Calu3 (cell line): ENCODE measurements around the gene RGS17. TPM values are rescaled to one million over a fixed set of nuclear protein-coding genes. Genes with fewer than 3 reads are reported as not detected.
"Not testable (repeated sequence)": the region's sequence is repeated elsewhere in the genome, so short reads cannot be mapped to it uniquely, and the experiment has no call there.

Experiments
- BruUV-seq: library from RNA; stranded (reverse); fragments of 400-500 nt; replicated peaks from 2 replicates; lab custom pipeline; 2021; lab: Mats Ljungman, UMichigan
- CTCF ChIA-PET: fragments of 300-600 bp; sonication (Branson Sonifier 250); formaldehyde crosslinking; loops from one replicate; lab custom pipeline; 2022; ENCODE audit warnings: antibody characterized with exemption; lab: Charles Lee
- DNase-seq: peaks from one replicate; pipeline ENCODE4 v3.0.0; 2022
- H3K27ac Mint-ChIP-seq: one replicate; pipeline ENCODE4 v1.8.0; 2022; ENCODE audit warnings: mixed read lengths; ENCODE audit not compliant: unreplicated experiment
- H3K27me3 Mint-ChIP-seq: one replicate; pipeline ENCODE4 v1.8.0; 2022; ENCODE audit warnings: mixed read lengths; ENCODE audit not compliant: unreplicated experiment
- H3K36me3 Mint-ChIP-seq: one replicate; pipeline ENCODE4 v1.8.0; 2022; ENCODE audit warnings: mild to moderate bottlenecking, moderate library complexity, mixed read lengths; ENCODE audit not compliant: insufficient read depth, unreplicated experiment
- H3K4me1 Mint-ChIP-seq: one replicate; pipeline ENCODE4 v1.8.0; 2022; ENCODE audit warnings: mild to moderate bottlenecking, low read depth, mixed read lengths; ENCODE audit not compliant: unreplicated experiment
- H3K4me3 Mint-ChIP-seq: one replicate; pipeline ENCODE4 v1.8.0; 2022; ENCODE audit warnings: mild to moderate bottlenecking, low read depth, moderate library complexity, mixed read lengths; ENCODE audit not compliant: unreplicated experiment
- H3K9me3 Mint-ChIP-seq: one replicate; pipeline ENCODE4 v1.8.0; 2022; ENCODE audit warnings: low read depth, mixed read lengths; ENCODE audit not compliant: unreplicated experiment
- intact Hi-C: fragments of 100-400 bp; cut with micrococcal nuclease; formaldehyde crosslinking; loops from one replicate; pipeline ENCODE4 v1.10.0; 2022; ENCODE audit not compliant: unreplicated experiment
- total RNA-seq: library from RNA; stranded (reverse); gene quantifications from 2 replicates; pipeline ENCODE4 v1.2.3, GENCODE V29; 2022
- TF ChIP-seq, protein P1 (sequence below): fragments of 200-600 bp; IDR thresholded peaks from one replicate; pipeline ENCODE4 v1.8.0; 2022; ENCODE audit warnings: antibody characterized with exemption; ENCODE audit not compliant: unreplicated experiment

The RGS17 gene
- total RNA-seq, 1 experiment from 2014 or later, result 0.78 TPM

DNA sequence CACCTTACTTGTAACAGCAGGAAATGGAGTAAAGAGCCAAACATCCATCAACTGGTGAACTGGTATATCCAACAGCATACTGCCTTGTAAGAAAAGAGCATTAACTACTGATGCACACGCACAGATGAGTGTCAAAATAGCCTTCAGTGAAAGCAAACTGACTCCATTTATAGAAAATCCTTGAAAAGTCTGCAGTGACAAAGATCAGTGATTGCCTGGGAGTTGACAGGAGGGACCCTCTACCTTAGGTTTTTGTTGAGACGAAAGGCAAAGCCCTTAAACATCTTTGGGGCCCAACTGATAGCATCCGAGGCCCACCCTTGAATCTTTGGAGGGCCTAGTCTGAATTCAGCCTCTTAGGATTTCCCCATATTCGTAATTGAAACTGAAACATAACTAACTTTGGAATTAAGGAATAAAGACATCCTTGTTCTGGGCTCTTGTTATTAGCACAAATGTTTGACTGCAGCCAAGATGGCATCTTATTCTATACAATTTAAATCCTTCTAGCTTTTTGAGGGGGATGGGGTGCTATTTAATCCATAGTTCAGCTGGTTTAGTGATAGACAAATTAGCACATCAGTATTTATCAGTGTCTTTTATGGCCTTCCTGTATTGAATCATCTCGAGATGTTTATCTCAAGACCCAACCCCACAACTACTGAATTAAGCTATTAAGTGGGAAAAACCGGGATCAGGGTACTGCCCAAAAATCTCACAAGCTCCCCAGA, 161.2 kb downstream of the RGS17 start:
- no TSS peak for BruUV-seq

GRCh38 chr6:152966168-152966894, 164.8 kb downstream of the RGS17 start:
- H3K4me1 Mint-ChIP-seq, H3K9me3 Mint-ChIP-seq, BruUV-seq, CTCF ChIA-PET, DNase-seq, H3K36me3 Mint-ChIP-seq, H3K4me3 Mint-ChIP-seq, H3K27me3 Mint-ChIP-seq, H3K27ac Mint-ChIP-seq, intact Hi-C loops: not testable (repeated sequence)

More for the DNA sequence above, 161.2 kb downstream of the RGS17 start:
- TF ChIP-seq, protein P1, sequence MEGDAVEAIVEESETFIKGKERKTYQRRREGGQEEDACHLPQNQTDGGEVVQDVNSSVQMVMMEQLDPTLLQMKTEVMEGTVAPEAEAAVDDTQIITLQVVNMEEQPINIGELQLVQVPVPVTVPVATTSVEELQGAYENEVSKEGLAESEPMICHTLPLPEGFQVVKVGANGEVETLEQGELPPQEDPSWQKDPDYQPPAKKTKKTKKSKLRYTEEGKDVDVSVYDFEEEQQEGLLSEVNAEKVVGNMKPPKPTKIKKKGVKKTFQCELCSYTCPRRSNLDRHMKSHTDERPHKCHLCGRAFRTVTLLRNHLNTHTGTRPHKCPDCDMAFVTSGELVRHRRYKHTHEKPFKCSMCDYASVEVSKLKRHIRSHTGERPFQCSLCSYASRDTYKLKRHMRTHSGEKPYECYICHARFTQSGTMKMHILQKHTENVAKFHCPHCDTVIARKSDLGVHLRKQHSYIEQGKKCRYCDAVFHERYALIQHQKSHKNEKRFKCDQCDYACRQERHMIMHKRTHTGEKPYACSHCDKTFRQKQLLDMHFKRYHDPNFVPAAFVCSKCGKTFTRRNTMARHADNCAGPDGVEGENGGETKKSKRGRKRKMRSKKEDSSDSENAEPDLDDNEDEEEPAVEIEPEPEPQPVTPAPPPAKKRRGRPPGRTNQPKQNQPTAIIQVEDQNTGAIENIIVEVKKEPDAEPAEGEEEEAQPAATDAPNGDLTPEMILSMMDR, result no peak
- peaks cover 2% of the 10 kb centered on the region for H3K9me3 Mint-ChIP-seq
- no peak for DNase-seq
- H3K4me1 Mint-ChIP-seq, result peaks cover 2% of the 10 kb centered on the region
- CTCF ChIA-PET, result no interaction called here
- no peak overlapping the region for H3K27ac Mint-ChIP-seq
- no peaks in the 10 kb centered on the region for H3K27me3 Mint-ChIP-seq
- H3K4me3 Mint-ChIP-seq, result no peak overlapping the region
- intact Hi-C loops, result no loop called here
- peaks cover 2% of the 10 kb centered on the region for H3K36me3 Mint-ChIP-seq

GRCh38 chr6:152959333-152959732, 171.7 kb downstream of the RGS17 start:
- TF ChIP-seq, protein P1, result no peak
- H3K27me3 Mint-ChIP-seq, result no peaks in the 10 kb centered on the region
- no peak overlapping the region for H3K27ac Mint-ChIP-seq
- H3K4me3 Mint-ChIP-seq, result no peak overlapping the region
- H3K36me3 Mint-ChIP-seq, result no peaks in the 10 kb centered on the region
- intact Hi-C loops, result no loop called here
- H3K9me3 Mint-ChIP-seq, result no peaks in the 10 kb centered on the region
- CTCF ChIA-PET, result no interaction called here
- no TSS peak for BruUV-seq
- no peaks in the 10 kb centered on the region for H3K4me1 Mint-ChIP-seq
- DNase-seq, result no peak

DNA sequence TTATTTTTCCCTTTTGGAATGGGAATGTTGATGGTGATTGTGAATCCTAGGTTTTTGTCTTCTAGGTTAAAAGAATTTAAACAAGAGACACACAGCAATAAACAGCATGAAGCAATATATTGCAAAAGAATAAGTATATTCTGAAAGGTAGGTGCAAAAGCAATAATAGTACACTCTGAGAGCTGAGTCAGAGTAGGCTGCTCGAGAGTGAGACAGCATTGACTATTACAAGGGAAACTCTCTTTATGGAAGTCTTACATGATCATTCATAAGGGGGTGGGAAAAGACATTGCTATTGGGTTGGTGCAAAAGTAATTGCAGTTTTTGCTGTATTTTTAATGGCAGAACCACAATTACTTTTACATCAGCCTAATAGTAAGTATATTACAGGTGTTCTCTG, 173.3 kb downstream of the RGS17 start:
- no peaks in the 10 kb centered on the region for H3K9me3 Mint-ChIP-seq

More for the DNA sequence above, 173.3 kb downstream of the RGS17 start:
- Mint-ChIP-seq H3K4me1 (no peaks in the 10 kb centered on the region), H3K36me3 (no peaks in the 10 kb centered on the region), H3K4me3 (no peak overlapping the region), H3K27me3 (no peaks in the 10 kb centered on the region), H3K27ac (no peak overlapping the region)
- no peak for DNase-seq
- CTCF ChIA-PET, result no interaction called here
- intact Hi-C loops, result no loop called here
- TF ChIP-seq, protein P1, result no peak
- BruUV-seq, result no TSS peak

Other genes starting within 250 kb of the RGS17 start
- 17.6 and 21.1 TPM in 2 replicates for gene FBXO5, start 148.2 kb downstream of the RGS17 start, total RNA-seq
- 15.9 and 16.2 TPM in 2 replicates for gene MTRF1L, start 128.6 kb downstream of the RGS17 start, total RNA-seq